NCI-H748 (cell line): ENCODE results near the gene AP3S2.
"Not testable (repeated sequence)": the region's sequence is repeated elsewhere in the genome, so short reads cannot be mapped to it uniquely, and the experiment has no call there.

Experiments used
- DNase-seq: peaks from one replicate; lab custom pipeline; 2025; ENCODE audit not compliant: unreplicated experiment; lab: John Stamatoyannopoulos, UW

The AP3S2 gene

GRCh38 chr15:89783111-89783860 lies 110.5 kb downstream of the AP3S2 start:
- no peak for DNase-seq

GRCh38 chr15:89782619-89782950 lies 111.2 kb downstream of the AP3S2 start:
- DNase-seq: not testable (repeated sequence)

GRCh38 chr15:89781891-89782618 lies 111.7 kb downstream of the AP3S2 start:
- no peak for DNase-seq

GRCh38 chr15:89781055-89781454 lies 112.7 kb downstream of the AP3S2 start:
- DNase-seq: no peak

GRCh38 chr15:89780601-89781000 lies 113.2 kb downstream of the AP3S2 start:
- DNase-seq: no peak
